HG03097 (cell line): ENCODE data around the gene IL34.
"Not testable (repeated sequence)": the region's sequence is repeated elsewhere in the genome, so short reads cannot be mapped to it uniquely, and the experiment has no call there.

Experiments
- ATAC-seq: cut with Tn5 transposase; IDR thresholded peaks from one replicate; pipeline ENCODE4 v1.9.1; 2021; ENCODE audit not compliant: unreplicated experiment, low FRiP score

IL34 gene

GRCh38 chr16:70630960-70631745, 15.2 kb upstream of the IL34 start:
- no peak for ATAC-seq

- no peak for ATAC-seq
These were observed 14.1 kb upstream of the IL34 start for GRCh38 chr16:70632273-70632672.

GRCh38 chr16:70633617-70634016, 12.7 kb upstream of the IL34 start:
- not testable (repeated sequence) for ATAC-seq

- no peak for ATAC-seq
These were observed 11.5 kb upstream of the IL34 start for GRCh38 chr16:70634861-70635260.

GRCh38 chr16:70635336-70636016, 10.9 kb upstream of the IL34 start:
- no peak for ATAC-seq

- ATAC-seq, result no peak
These were observed 7.3 kb upstream of the IL34 start for GRCh38 chr16:70638814-70639792.

- no peak for ATAC-seq
These were observed 3.7 kb upstream of the IL34 start for GRCh38 chr16:70642633-70643032.

- ATAC-seq, result not testable (repeated sequence)
These were observed 3.1 kb upstream of the IL34 start for GRCh38 chr16:70643264-70643663.

GRCh38 chr16:70644763-70645597, 1.4 kb upstream of the IL34 start:
- no peak for ATAC-seq

- no peak for ATAC-seq
These were observed 1.3 kb downstream of the IL34 start for GRCh38 chr16:70647441-70648359.

GRCh38 chr16:70648606-70649005, 2.2 kb downstream of the IL34 start:
- no peak for ATAC-seq

GRCh38 chr16:70649300-70649699, 2.9 kb downstream of the IL34 start:
- ATAC-seq, result no peak

GRCh38 chr16:70650216-70650615, 3.9 kb downstream of the IL34 start:
- ATAC-seq, result no peak

GRCh38 chr16:70651524-70651923, 5.2 kb downstream of the IL34 start:
- no peak for ATAC-seq

- ATAC-seq, result no peak
These were observed 6.0 kb downstream of the IL34 start for GRCh38 chr16:70652322-70652721.

- ATAC-seq, result no peak
These were observed 7.0 kb downstream of the IL34 start for GRCh38 chr16:70653406-70653805.

- no peak for ATAC-seq
These were observed 7.7 kb downstream of the IL34 start for GRCh38 chr16:70653809-70654771.
